ENCODE results near the gene MKLN1.

Gene MKLN1
- total RNA-seq, result 78.6 to 184 (median 95.0) reads per million in 9 experiments

GRCh38 chr7:131327626-131328376, at the start of gene MKLN1:
TSS of gene MKLN1 (plus strand) at chr7:131327876. CDS start at chr7:131327900, 24 bp downstream.
- H3K36me3 Mint-ChIP-seq (ENCODE audit: insufficient read depth), result peaks cover 13% of the 10 kb centered on the region
- DNase-seq (peak; percentile 84 to 86 (median 84)), ATAC-seq (replicated peaks) (peak; percentile 94)
- no peaks in the 10 kb centered on the region for H3K27me3 Mint-ChIP-seq
- no peaks in the 10 kb centered on the region for H3K9me3 Mint-ChIP-seq
- H3K27ac Mint-ChIP-seq, result peak within 1 kb of the TSS; percentile 99
- H3K4me1 Mint-ChIP-seq (ENCODE audit: low read depth in 2 of 2), result peaks cover 36 to 62% of the 10 kb centered on the region in 2 donors
- peak within 1 kb of the TSS; percentile 99 for H3K4me3 Mint-ChIP-seq

DNA sequence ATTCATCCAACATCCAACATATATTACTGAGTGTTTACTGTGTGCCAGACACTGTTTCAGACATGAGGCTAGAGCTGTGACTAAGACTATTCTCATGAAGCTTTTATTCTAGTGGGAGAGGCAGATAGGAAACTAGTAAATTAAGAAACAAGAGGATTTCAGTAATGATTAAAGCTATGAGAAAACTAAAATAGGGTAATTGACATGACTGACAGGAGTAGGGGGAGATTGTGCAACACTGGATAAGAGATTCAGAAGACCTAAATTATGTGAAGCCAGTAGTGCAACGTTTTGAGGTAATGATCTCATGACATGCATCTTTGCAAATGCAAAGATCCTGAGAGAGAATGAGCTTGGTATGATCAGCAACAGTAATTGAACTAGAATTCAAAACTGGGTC, 48.6 kb upstream of the MKLN1 start:
- no peaks in the 10 kb centered on the region for H3K4me1 Mint-ChIP-seq (ENCODE audit: low read depth in 2 of 2)
- no peak for ATAC-seq (replicated peaks)

DNA sequence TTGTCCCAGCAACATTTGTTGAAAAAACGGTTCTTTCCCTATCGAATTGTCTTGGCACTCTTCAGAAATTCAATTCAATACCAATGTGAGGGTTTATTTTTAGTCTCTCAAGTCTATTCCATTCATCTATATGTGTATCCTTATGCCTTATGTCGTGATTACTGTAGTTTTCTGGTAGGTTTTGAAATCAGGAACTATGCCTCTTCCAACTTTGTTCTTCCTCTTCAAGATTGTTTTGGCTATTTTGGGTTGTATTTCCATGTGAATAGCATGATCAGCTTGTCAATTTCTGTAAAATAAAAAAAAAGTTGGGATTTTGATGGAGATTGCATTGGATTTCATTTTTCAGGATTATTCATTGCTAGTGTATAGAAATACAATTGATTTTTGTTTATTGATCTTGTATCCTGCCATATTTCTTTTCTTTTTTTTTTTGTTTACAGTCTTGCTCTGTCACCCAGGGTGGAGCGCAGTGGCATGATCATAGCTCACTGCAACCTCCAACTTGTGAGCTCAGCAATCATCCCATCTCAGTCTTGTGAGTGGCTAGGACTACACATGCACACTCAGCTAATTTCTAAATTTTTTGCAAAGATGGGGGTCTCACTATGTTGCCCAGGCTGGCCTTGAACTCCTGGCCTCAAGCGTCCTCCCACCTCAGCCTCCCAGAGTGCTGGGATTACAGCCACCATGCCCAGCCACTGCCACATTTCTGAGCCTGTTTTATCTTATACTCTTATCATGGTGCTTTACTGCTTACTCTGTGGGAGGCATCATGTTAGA, 46.2 kb upstream of the MKLN1 start:
- H3K4me3 Mint-ChIP-seq, result no peak overlapping the region
- no peaks in the 10 kb centered on the region for H3K27me3 Mint-ChIP-seq
- H3K36me3 Mint-ChIP-seq (ENCODE audit: insufficient read depth), result no peaks in the 10 kb centered on the region
- no peak overlapping the region for H3K27ac Mint-ChIP-seq
- H3K9me3 Mint-ChIP-seq, result no peaks in the 10 kb centered on the region
- no peaks in the 10 kb centered on the region for H3K4me1 Mint-ChIP-seq (ENCODE audit: low read depth in 2 of 2)
- ATAC-seq (replicated peaks) (no peak), DNase-seq (no peak)

More for the DNA sequence above, 48.6 kb upstream of the MKLN1 start:
- Mint-ChIP-seq H3K9me3 (no peaks in the 10 kb centered on the region), H3K4me3 (no peak overlapping the region), H3K27ac (no peak overlapping the region), H3K27me3 (no peaks in the 10 kb centered on the region), H3K36me3 (ENCODE audit: insufficient read depth) (no peaks in the 10 kb centered on the region)
- DNase-seq, result no peak

DNA sequence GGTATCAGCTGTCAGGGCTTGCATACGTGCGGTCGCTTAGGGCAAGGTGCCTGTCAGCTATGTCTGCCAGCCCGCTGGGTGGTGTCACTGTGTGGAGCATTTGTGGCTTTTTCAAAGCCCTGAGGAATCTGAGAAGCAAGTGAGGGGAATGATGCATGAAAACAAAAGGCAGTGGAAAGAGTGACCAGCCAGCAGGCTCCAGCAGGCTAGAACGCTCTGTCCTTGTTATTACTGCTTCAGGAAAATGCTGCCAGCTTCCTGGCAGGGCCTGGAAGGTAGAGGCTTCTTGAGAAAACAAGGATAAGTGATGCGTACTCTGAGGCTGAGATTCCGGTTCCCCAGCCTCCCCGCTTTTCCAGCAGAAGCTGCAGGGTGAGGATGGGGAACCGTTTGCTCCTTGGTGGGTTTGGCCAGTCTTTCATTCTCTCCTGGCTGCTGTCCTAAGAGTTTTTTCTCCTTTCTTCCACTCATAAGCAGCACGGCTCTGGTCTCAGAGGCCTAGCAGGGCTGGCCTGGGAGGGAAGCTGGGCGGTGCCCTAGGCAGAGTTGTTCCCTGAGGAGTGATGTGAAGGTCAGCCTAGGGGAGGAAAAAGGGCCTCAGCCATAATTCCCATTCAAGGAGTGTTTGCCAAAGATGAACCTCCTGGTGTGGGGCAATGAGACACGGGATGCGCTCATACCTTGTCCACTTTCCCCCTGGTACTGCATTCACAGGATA, 42.8 kb upstream of the MKLN1 start:
- peaks cover 0 to 4% of the 10 kb centered on the region in 2 donors for H3K4me1 Mint-ChIP-seq (ENCODE audit: low read depth in 2 of 2)
- no peak overlapping the region for H3K4me3 Mint-ChIP-seq
- no peaks in the 10 kb centered on the region for H3K36me3 Mint-ChIP-seq (ENCODE audit: insufficient read depth)
- H3K27ac Mint-ChIP-seq, result peak overlapping the region in 1 of 2 donors; percentile 35
- H3K9me3 Mint-ChIP-seq, result no peaks in the 10 kb centered on the region
- no peak for DNase-seq
- H3K27me3 Mint-ChIP-seq, result no peaks in the 10 kb centered on the region
- ATAC-seq (replicated peaks), result no peak

GRCh38 chr7:131285556-131285955, 42.1 kb upstream of the MKLN1 start:
- H3K36me3 Mint-ChIP-seq (ENCODE audit: insufficient read depth), result no peaks in the 10 kb centered on the region
- H3K27me3 Mint-ChIP-seq, result no peaks in the 10 kb centered on the region
- no peak overlapping the region for H3K27ac Mint-ChIP-seq
- H3K4me1 Mint-ChIP-seq (ENCODE audit: low read depth in 2 of 2), result peaks cover 0 to 4% of the 10 kb centered on the region in 2 donors
- no peaks in the 10 kb centered on the region for H3K9me3 Mint-ChIP-seq
- DNase-seq (no peak), ATAC-seq (replicated peaks) (no peak)
- H3K4me3 Mint-ChIP-seq, result no peak overlapping the region

GRCh38 chr7:131288450-131288849, 39.2 kb upstream of the MKLN1 start:
- Mint-ChIP-seq H3K4me1 (ENCODE audit: low read depth in 2 of 2) (peaks cover 0 to 4% of the 10 kb centered on the region in 2 donors), H3K27me3 (no peaks in the 10 kb centered on the region), H3K27ac (no peak overlapping the region), H3K4me3 (no peak overlapping the region), H3K36me3 (ENCODE audit: insufficient read depth) (no peaks in the 10 kb centered on the region), H3K9me3 (no peaks in the 10 kb centered on the region)
- DNase-seq (no peak), ATAC-seq (replicated peaks) (no peak)

- ATAC-seq (replicated peaks) (no peak), DNase-seq (no peak)
- Mint-ChIP-seq H3K27ac (no peak overlapping the region), H3K27me3 (peaks cover 0 to 2% of the 10 kb centered on the region in 2 donors), H3K9me3 (no peaks in the 10 kb centered on the region), H3K4me1 (ENCODE audit: low read depth in 2 of 2) (peaks cover 0 to 4% of the 10 kb centered on the region in 2 donors), H3K4me3 (no peak overlapping the region), H3K36me3 (ENCODE audit: insufficient read depth) (no peaks in the 10 kb centered on the region)
These were observed 38.6 kb upstream of the MKLN1 start for GRCh38 chr7:131289051-131289450.

DNA sequence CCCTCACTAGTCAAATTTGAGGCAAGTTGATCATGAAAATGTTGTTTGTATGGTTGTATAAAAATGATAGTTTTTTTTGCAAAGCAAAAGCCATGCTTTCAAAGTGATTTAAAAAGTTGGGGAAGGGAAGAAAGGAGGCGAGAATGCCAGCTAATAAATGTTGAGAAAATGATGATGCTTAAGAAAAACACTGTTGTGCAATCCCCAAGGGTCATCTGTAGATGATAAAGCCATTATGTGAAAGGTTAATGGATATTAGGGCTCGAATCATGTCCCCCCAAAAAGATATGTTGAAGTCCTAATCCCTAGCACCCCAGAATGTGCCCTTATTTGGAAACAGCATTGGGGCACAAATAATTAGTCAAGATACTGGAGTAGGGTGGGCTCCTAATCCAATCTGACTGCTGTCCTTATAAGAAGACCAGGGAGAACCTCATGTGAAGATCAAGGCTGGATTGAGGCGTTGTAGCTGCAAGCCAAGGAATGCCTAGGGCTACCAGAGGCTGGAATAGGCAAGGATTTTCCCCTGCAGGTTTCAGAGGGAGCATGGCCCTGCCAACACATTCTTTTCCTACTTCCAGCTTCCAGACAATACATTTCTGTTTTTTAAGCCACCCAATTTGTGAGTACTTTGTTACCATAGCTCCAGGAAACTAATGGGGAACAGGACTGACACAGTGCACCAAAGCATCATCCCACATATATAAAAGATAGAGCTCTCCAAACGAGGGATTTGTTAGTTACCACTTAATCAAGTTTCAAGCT, 35.4 kb upstream of the MKLN1 start:
- Mint-ChIP-seq H3K9me3 (no peaks in the 10 kb centered on the region), H3K4me1 (ENCODE audit: low read depth in 2 of 2) (peaks cover 0 to 4% of the 10 kb centered on the region in 2 donors), H3K36me3 (ENCODE audit: insufficient read depth) (no peaks in the 10 kb centered on the region), H3K27ac (no peak overlapping the region), H3K4me3 (no peak overlapping the region), H3K27me3 (peaks cover 0 to 9% of the 10 kb centered on the region in 2 donors)
- DNase-seq (no peak), ATAC-seq (replicated peaks) (no peak)

- Mint-ChIP-seq H3K4me3 (no peak overlapping the region), H3K4me1 (ENCODE audit: low read depth in 2 of 2) (peaks cover 0 to 4% of the 10 kb centered on the region in 2 donors), H3K27me3 (peaks cover 0 to 9% of the 10 kb centered on the region in 2 donors), H3K9me3 (no peaks in the 10 kb centered on the region), H3K27ac (no peak overlapping the region), H3K36me3 (ENCODE audit: insufficient read depth) (no peaks in the 10 kb centered on the region)
- DNase-seq (no peak), ATAC-seq (replicated peaks) (no peak)
These were observed 34.7 kb upstream of the MKLN1 start for GRCh38 chr7:131293018-131293417.

GRCh38 chr7:131294553-131294952, 33.1 kb upstream of the MKLN1 start:
- ATAC-seq (replicated peaks) (no peak), DNase-seq (no peak)
- Mint-ChIP-seq H3K27ac (peak overlapping the region in 1 of 2 donors; percentile 21), H3K9me3 (no peaks in the 10 kb centered on the region), H3K36me3 (ENCODE audit: insufficient read depth) (no peaks in the 10 kb centered on the region), H3K4me3 (no peak overlapping the region), H3K27me3 (peaks cover 0 to 9% of the 10 kb centered on the region in 2 donors), H3K4me1 (ENCODE audit: low read depth in 2 of 2) (peaks cover 0 to under 1% of the 10 kb centered on the region in 2 donors)

GRCh38 chr7:131298608-131298992, 29.1 kb upstream of the MKLN1 start:
- Mint-ChIP-seq H3K36me3 (ENCODE audit: insufficient read depth) (no peaks in the 10 kb centered on the region), H3K9me3 (no peaks in the 10 kb centered on the region), H3K4me3 (no peak overlapping the region), H3K27ac (no peak overlapping the region), H3K4me1 (ENCODE audit: low read depth in 2 of 2) (no peaks in the 10 kb centered on the region), H3K27me3 (peaks cover 0 to 9% of the 10 kb centered on the region in 2 donors)
- DNase-seq (no peak), ATAC-seq (replicated peaks) (no peak)

GRCh38 chr7:131299074-131299473, 28.6 kb upstream of the MKLN1 start:
- no peak overlapping the region for H3K4me3 Mint-ChIP-seq
- ATAC-seq (replicated peaks) (no peak), DNase-seq (no peak)
- H3K27me3 Mint-ChIP-seq, result peaks cover 0 to 6% of the 10 kb centered on the region in 2 donors
- H3K4me1 Mint-ChIP-seq (ENCODE audit: low read depth in 2 of 2), result no peaks in the 10 kb centered on the region
- no peaks in the 10 kb centered on the region for H3K9me3 Mint-ChIP-seq
- no peak overlapping the region for H3K27ac Mint-ChIP-seq
- no peaks in the 10 kb centered on the region for H3K36me3 Mint-ChIP-seq (ENCODE audit: insufficient read depth)

DNA sequence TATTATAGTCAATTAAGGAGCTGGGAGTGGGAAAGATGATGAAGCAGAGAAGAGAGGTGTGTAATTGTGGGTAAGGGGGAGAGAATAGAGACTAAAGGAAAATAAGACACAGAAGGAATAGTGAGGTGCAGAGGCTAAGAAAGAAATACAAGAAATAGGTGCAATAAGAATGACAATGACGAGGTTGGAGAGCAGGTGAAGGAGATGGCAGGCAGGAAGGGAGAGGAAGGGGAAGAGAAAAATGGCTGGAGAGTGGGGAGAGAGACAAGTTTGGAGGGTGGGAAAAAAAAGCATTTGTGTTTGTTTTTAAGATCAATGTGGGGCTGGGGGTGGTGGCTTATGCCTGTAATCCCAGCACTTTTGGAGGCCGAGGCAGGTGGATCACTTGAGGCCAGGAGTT, 27.6 kb upstream of the MKLN1 start:
- Mint-ChIP-seq H3K9me3 (no peaks in the 10 kb centered on the region), H3K4me3 (no peak overlapping the region), H3K27me3 (no peaks in the 10 kb centered on the region), H3K36me3 (ENCODE audit: insufficient read depth) (no peaks in the 10 kb centered on the region), H3K4me1 (ENCODE audit: low read depth in 2 of 2) (no peaks in the 10 kb centered on the region), H3K27ac (peak overlapping the region in 1 of 2 donors; percentile 38)
- DNase-seq (no peak), ATAC-seq (replicated peaks) (no peak)

Measured in effector memory CD8-positive, alpha-beta T cell (primary cell).